ENCODE results near the gene PRR7.

PRR7 gene

DNA sequence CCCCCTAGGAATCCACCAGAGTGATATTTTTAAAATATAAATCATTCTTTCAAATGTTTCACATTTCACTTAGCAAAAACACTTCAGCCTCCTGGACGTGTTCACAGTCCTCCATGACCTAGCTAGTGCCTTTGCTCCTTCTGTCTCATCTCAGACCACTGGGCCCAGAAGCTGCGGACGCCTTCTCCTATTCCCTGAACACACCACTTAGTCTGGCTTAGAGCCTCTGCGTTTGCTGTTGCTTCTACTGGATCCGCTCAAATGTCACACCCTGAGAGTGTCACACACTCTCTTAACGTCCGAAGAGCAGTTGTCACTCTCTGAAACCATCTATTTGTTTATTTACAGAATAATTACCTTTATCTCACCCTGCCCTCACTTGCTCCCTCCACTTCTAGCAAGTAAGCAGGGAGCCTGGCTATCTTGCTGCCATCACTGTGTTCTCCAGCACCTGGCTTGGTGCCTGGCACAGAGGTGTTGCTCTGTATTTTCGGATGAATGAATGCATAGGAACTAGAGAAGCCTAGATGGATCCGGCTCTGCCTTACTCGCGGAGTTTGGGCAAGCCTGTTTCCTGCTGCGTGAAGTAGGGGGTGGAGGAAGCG is 21.3 kb upstream of the PRR7 start:
- DNase-seq: no peak

DNA sequence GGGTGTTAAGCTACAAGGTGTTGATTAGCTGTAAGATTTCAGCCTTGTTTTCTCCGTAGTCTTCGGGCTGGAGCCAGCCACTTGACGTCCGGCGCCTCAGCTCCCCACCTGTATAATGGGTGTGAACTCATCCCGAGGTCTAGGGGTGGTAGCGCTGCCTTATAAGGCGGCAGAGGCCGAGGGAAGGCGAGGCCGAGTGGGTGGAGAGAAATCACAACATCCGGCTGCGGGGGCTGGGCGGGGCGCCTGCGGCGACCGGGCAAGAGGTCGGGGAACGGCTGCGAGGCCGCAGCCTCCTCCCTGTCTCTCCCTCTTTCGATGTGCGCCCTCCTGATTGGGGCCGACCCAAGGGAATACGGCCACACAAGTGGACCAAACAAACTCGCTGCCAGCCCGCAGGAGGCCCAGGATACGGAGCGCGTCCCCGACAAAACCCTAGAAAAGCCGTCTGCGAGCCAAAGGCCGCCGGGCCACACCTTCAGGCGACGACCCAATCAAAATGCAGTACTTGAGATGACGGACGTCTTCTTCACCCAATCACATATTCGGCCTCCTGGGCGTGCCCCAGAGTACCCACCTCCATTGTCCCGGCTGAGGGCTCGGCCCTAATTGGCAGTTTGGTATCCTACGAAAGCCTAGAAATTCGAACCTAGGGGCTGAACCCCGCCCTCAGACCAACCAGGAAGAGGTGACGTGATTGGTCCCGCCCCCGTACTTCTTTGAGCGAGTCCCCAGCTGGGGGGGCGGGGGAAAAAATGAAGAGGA is 20.6 kb upstream of the PRR7 start:
- DNase-seq: peak; percentile 98 to 100

DNA sequence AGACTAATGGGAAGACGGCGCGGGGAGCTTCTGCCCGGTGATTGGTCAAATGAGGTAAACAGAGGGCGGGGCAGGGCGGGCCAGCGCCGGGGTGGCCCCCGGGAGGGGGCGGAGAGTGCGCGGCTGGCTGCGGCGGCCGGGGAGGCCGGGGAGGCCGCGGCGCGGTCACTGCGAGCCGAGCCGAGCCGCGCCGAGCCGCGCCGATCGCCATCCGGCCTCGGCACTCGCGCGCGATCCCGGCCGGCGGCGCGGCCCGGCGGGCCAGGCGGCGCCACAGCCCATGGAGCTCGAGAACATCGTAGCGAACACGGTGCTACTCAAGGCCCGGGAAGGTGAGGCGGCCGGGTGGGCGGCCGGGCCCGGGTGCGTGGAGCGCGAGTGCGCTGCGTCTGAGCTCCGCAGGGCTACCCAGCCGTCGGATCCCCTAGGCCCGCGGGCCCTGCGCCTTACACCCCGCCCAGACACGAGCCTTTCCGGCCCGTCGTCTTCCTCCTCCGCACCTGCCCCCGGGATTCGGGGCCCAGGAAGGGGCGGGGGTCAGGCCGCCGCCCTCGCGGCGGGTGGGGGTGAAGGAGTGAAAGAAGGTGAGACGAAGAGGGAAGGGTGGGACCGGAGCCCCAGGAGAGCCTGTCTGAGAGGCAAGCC is 19.9 kb upstream of the PRR7 start, which contains the start of gene GRK6:
Gene GRK6, plus strand, starts transcription at position 111 of the 645 bp plus-strand sequence. Its CDS starts 170 bp downstream, at position 281.
- no peak for DNase-seq

DNA sequence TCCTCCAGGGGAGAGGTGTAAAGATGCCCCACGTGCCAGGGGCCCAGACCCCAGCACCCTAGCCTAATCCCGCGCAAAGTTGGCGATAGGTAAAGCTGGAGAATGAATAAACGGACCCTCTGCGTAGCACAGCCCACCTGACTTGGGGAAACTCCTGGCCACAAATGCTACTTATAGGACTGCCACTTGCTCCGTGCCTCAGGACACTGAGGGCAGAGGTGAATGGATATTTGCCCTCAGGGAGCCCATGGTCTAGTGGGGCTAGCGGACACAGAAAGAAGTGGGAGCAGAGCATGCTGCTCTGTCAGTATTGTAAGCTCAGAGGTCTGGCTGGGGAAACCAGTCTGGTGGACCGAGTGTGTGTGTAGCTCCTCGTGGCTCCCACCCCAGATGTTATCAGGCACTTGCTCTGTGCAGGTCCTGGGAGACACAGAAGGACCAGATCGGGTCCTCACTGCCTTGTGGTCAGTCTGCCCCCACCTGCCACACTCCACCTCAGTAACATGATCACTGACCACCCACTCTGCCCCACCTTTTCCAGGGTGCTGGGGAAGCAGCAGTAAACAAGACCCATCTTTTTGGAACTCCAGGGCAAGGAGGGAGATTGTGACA is 19.3 kb upstream of the PRR7 start:
- no peak for DNase-seq

DNA sequence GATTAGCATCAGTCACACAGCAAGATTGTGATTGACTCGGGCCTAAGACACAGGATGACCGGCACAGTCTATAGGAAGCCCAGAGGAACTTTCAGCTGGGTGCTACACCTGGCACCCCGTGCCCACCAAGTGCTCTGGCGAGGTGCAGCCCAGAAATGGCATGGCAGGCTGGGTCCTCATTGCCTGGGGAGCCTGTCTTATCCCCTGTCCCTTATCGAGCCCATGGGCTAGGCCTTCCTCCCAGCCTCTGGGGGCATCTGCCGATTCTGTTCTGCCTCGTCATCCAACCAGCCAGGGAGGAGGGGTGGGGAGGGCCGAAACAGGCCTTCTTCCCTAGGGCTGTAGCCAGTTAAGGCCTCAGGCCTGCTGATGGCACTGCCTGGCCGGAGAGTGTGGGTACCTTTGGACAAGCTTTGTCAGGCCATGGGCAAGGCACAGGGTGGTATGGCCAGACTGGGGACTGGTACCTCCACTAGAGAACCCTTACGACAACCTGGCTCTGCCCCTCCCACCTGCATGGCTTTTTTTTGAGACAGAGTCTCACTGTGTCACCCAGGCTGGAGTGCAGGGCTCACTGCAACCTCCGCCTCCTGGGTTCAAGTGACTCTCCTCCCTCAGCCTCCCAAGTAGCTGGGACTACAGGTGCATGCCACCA is 18.6 kb upstream of the PRR7 start:
- DNase-seq: no peak

DNA sequence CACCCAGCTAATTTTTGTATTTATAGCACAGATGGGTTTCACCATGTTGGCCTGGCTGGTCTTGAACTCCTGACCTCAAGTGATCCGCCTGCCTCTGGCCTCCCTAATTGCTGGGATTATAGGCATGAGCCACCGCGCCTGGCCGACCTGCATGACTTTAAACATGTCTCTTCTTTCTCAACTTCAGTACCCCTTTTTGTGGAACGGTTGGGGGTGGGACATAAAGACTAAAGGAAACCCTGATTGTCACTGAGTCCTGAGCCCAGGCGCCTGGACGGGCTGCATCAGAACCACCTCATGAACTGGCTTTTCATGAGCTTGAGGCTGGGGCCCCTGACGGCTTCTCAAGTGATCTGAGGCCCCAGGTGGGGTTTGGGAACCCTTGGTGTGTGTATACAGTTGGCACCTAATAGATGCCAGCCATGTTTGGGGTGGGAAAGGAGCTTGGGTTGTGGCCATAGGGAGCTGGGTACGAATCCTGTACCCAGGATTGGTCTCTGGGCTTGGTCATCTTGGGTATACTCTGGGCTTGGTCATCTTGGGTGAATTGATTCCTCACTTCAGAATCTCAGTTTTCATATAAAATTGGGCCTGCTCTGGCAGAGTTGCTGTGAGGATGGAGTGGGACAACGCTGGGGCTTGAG is 17.9 kb upstream of the PRR7 start:
- no peak for DNase-seq

DNA sequence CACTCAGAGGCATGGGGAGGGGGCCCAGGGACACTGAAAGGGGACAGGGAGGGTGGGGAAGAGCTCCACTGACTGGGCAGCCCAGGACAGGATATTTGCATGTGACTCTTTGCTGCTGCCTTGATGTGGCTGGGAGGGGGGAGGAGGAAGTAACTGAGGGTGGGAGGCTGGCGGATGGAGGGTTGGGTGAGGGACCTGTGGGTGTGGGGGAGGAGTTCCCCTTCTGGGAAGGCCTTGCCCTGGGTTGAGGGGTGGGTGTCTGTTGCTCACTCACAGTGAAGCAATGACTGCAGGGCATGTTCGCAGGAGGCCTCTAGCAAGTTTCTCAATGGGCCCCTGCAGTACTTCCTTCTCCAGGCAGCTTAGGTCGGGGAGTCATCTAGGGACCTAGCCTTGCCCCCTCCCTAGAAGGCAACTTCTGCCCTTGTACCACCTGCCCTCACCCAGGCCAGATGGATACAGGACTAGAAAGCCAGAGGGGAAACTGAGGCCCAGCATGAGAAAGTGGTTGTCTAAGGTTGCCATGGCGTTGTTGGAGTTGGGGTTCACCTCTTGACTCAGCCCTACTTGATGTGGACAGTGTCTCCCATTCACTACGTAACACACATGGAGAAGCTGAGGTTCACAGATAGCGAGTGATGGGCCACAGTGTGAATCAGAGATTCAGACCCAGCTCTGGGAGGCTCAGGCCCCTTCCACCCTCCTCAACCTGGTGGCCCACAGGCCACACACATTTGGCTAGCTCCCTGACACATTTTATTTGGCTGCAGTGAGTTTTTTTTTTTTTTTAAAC is 17.2 kb upstream of the PRR7 start:
- DNase-seq: no peak

DNA sequence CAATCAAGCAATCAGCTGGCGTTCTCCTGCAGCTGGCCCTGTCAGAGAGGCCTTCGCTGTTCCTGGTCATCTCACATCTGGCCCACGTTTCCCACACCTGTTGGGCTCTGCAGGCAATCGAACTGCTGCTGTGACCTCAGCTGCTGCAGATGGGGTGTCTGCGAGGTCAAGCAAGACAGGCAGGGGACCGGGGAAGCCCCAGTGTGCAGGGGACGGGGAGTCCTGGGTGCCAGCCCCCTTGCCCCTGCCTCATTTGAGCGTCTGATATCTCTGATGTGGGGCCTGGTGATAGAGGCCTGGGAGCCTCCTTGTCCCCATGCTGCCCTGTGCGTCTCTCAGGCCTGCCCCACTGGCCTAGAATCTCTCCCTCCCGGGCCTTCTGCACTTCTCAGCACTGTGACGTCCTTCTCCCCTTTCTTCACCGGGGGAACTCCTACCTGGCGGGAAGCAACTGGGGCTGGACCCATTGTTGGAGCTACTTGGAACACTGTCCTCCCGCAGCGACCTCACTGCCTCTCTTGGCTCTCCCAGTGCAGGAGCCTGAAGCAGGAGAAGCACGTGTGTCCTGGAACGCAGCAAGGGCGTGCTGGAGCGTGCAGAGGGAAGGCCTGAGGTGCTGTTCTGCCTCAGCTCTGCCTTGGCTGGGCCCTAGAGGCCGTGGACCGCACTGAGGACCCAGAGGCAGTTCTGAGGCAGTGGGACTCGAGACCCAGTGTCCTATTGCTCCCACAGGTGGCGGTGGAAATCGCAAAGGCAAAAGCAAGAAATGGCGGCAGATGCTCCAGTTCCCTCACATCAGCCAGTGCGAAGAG is 16.3 kb upstream of the PRR7 start:
- no peak for DNase-seq

DNA sequence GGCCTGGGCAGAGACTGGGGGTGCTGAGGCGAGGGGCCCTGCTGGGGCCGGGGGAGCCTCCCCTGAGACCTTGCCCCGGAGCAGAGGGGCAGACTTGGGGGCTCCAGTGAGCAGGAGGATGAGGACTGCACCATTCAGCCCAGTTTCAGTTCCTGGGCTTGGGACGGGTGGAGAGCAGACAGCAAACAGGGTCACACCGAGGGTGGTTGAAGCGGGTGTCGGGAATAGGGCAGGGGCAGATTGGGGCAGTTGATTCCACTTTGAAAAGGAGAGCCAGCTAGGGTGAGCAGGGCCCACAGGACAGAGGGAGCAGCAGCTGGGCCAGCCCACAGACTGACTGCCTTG is 15.7 kb upstream of the PRR7 start:
- DNase-seq: no peak

DNA sequence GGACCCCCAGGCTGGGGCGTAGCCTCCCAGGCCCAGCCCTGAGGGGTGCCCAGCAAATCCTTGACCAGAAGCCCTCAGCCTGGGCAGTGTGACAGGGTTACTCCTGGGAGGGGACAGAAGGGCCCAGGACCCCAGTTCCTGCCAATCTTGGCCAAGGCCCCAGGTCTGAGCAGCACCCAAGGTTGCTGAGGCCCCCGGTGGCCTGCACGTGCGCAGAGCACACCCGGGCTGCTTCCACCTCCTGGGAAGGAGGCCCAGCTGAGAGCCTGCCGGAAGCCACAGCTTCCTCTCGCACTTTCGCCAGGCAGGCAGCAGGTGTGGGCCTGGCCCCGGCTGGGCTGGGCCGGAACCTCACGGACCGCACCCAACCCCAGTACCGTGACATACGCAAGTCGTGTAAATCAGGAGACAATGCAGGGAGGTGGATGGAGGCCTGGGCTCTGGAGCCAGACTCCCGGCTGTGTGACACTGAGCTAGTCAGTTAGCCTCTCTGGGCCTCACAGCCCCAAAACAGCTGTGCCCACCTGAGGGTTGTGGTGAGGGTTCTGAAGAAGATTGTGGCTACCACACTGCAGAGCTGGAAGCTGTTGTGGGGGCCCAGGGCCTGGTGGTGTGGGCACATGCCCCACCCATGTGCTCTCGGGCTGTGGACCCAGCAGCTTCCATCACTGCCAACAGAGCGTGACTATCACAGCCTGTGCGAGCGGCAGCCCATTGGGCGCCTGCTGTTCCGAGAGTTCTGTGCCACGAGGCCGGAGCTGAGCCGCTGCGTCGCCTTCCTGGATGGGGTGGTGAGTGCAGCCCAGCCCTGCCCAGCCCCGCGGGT is 15.1 kb upstream of the PRR7 start:
- no peak for DNase-seq

DNA sequence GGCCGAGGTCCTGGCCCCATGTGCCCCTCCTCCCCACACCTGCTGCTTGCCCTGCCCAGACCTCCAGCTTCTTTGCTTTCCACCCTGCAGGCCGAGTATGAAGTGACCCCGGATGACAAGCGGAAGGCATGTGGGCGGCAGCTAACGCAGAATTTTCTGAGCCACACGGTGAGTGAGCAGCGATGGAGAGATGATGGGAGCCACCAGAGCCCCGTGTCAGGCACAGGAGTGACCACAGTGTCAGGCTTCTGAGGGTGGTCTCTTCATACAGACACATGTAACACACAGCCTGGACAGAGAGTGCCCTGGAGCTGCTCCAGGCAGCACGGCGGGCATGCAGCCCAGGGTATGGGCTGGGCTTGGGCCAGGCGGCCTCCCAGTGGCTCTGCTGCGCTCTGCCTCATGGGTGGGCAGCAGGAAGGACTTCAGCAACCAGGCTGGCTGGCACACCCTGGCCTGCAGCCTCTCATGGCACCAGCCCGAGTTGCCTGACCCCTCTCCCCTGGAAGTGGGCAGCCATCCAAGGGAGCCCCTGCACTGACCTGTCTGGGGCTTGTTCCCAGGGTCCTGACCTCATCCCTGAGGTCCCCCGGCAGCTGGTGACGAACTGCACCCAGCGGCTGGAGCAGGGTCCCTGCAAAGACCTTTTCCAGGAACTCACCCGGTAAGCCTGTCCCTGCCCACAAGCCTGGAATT is 14.3 kb upstream of the PRR7 start:
- DNase-seq: no peak

DNA sequence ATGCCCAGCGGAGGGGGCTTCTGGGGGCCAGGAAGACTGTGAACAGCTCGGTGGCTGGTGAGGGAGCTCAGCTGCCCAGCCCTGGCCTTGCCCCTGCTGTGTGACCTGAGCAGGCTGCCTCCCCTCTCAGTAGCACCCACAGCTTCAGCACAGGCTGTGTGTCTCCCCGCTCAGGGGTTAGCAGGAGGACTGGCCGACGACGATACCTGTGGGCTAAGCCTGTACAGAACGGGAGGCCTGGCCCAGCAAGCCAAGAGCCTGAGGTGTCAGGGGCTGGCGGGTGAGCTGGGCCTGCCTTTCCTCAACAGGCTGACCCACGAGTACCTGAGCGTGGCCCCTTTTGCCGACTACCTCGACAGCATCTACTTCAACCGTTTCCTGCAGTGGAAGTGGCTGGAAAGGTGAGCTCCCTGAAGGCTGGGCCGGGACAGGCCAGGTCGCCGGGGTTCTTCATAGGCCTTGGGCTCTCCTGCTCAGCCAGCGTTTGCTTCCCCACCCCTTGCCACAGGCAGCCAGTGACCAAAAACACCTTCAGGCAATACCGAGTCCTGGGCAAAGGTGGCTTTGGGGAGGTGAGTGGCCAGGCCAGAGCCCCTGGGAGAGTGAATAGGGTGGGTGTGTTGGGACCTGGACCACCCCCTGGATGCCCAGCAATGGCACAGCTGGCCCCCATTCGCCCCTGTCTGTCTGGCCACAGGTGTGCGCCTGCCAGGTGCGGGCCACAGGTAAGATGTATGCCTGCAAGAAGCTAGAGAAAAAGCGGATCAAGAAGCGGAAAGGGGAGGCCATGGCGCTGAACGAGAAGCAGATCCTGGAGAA is 13.6 kb upstream of the PRR7 start:
- DNase-seq: no peak

DNA sequence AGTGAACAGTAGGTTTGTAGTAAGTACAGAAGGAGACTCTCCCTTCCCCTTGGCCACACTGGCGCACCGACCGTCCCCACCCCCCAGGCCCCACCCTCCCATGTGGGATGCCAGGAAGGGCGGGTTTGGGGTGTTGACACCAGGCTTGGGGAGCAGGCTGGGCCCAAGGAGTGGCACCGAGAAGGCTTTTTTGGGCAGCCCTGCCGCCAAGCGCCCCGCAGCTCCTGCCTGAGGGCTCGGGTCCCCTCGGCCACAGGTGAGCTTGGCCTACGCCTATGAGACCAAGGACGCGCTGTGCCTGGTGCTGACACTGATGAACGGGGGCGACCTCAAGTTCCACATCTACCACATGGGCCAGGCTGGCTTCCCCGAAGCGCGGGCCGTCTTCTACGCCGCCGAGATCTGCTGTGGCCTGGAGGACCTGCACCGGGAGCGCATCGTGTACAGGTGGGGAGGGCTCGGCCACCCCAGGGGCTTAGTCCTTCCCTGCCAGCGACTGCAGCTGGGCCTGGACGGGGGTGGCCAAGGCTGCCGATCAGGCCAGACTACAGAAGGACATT is 12.9 kb upstream of the PRR7 start:
- no peak for DNase-seq

DNA sequence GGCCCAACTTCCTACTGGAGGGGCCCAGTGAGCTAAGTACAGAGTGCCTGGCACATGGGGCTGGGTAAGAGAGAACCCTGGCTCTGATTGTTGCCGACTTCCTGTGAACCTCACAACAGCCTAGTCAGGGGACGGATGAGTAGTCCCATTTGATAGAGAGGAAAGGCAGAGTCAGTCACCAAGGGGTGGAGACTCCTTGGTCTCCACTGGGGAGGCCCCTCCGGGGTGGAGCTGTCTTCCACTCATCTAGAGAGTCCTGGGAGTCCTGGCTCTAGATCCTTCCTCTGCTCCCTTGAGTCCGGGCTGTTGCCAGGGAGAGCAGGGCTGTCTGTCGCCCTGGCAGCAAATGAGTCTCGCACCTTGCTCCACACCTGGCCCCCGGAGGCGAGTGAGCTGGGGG is 12.2 kb upstream of the PRR7 start:
- no peak for DNase-seq

DNA sequence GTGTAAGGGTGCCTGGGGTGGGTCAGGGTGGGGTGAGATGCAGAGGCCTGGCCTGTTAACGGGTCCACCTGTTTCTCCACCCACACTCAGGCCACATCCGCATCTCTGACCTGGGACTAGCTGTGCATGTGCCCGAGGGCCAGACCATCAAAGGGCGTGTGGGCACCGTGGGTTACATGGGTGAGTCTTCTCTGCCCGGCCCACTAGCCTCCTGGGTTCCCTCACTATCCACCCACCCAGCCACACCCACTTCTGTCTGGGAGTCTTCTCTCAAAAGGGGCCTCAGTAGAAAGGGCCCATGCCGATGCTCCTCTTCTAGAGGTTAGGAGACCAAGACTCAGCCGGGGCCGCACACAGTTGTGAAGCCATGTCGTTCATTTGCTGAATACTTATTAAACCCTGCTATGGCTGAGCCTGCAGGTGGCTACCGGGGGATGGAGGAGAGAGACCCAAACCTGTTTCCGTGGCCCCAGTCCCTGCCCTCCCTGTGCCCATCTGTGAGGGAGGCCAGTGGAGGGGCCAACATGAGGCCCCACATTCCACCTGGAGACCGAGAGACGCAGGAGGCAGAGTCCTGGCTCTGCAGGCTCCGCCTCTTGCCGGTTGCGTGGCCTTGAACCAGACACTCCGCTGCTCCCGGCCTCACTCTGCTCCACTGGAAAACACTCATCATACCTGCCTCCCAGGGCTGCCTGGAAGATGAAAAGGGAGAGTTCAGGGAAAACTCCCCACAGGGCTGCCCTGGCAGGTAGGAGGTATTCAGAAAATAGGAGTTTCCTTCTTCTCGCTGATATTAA is 11.5 kb upstream of the PRR7 start:
- no peak for DNase-seq

DNA sequence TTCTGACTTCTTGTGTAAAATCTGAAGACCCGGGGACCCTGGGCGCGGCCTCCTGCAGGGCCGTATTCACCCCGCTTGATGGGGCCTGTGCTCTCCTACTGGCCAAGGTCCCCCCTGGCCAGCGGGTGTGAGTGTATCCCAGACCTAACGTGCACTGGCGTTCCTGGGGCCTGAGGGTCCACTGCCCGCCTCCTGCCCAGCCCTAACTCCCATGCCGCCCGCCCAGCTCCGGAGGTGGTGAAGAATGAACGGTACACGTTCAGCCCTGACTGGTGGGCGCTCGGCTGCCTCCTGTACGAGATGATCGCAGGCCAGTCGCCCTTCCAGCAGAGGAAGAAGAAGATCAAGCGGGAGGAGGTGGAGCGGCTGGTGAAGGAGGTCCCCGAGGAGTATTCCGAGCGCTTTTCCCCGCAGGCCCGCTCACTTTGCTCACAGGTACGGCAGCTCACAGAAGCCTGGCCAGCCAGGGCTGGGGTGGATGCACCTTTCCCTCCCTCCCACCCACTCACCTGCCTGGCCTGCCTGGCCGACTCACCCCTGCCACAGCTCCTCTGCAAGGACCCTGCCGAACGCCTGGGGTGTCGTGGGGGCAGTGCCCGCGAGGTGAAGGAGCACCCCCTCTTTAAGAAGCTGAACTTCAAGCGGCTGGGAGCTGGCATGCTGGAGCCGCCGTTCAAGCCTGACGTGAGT is 10.6 kb upstream of the PRR7 start:
- no peak for DNase-seq

DNA sequence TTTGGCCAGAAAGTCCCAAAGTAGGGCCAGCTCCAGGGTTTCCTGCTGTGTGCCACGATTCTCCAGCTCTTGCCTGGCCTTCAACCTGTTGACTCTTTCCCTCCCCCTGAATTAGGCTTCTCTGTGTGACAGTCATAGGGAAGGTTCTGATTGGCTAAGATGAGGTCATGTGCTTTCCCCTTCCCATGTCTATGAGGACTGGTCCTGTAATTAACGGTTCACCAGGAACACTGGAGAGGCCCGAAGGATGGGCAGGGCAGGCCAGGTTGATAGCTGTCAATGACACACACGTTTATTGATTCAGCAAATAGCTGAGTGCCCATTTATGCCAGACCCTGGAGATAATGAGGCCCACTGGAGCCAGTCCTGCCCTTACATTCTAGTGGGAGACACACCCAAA is 9.0 kb upstream of the PRR7 start:
- DNase-seq: no peak
